ENCODE data around the gene EPHA6. TPM values are rescaled to one million over a fixed set of nuclear protein-coding genes. Genes with fewer than 3 reads are reported as not detected.
A peak's percentile ranks its signal among the peaks of the same experiment; 100 is the strongest.

Gene EPHA6
- polyA plus RNA-seq, 2 of the 4 experiments (the other 2 are of a cell fraction), result 0.08 TPM

DNA sequence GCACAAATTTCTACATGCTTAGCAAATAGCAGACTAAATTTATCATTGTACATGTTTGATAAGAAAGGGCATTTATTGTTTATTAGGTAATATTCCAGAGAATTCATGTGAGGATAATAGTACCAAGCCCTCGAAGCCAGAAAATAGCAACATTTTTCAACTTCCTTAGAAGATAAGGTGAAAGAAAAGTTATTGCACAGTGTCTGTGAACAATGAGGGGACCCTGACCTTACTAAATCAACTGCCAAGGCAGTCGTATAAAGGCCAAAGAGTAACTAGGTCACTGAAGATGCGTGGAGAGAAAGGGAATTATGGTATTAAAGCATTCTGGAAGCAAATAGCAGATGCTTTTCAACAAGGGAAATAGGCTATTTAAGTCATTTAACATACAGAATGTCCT is 929.9 kb downstream of the EPHA6 start:
- no peak for FAIRE-seq
- no peak overlapping the region for H3K4me3 ChIP-seq
- ChIA-PET POLR2A (no interaction called here), CTCF (no interaction called here)
- no peaks in the 10 kb centered on the region for H3K9me3 ChIP-seq
- ATAC-seq, result no peak
- no peak overlapping the region for H3K27ac ChIP-seq
- H3K4me2 ChIP-seq, result no peak overlapping the region
- no peak for DNase-seq (ENCODE audit: low read depth in 1 of 2, low spot score in 1 of 2)
- 10% methylated on average over 3 of the region's 3 CpGs for WGBS (ENCODE audit: missing lambda C conversion rate)
- TF ChIP-seq MAFK (IDR thresholded peaks at IDR 0.05; ENCODE audit: partially characterized antibody) (no peak), ZC3H11A (IDR thresholded peaks at IDR 0.05) (no peak), HDAC2 (IDR thresholded peaks at IDR 0.05) (no peak), FOSL2 (IDR thresholded peaks at IDR 0.05) (no peak), FOSL2 (CRISPR knock-in tag; IDR thresholded peaks at IDR 0.05) (no peak), CHD4 (IDR thresholded peaks at IDR 0.05; ENCODE audit: borderline replicate concordance) (no peak), TP53 (CRISPR knock-in tag; IDR thresholded peaks at IDR 0.05) (no peak), FOSB (CRISPR knock-in tag; IDR thresholded peaks at IDR 0.05) (no peak), SREBF2 (IDR thresholded peaks at IDR 0.05) (no peak), ZFP36 (IDR thresholded peaks at IDR 0.05; ENCODE audit: borderline replicate concordance, partially characterized antibody) (no peak), JUNB (IDR thresholded peaks at IDR 0.05) (no peak), PBX3 (IDR thresholded peaks at IDR 0.05) (no peak), CHD2 (IDR thresholded peaks at IDR 0.05; ENCODE audit: low read length, partially characterized antibody) (no peak), POLR2AphosphoS2 (conservative IDR thresholded peaks at IDR 0.05; ENCODE audit: low read length) (no peak), CEBPB (IDR thresholded peaks at IDR 0.05) (no peak), NPAS2 (CRISPR knock-in tag; IDR thresholded peaks at IDR 0.05; ENCODE audit: borderline replicate concordance) (no peak), RAD21 (conservative IDR thresholded peaks at IDR 0.05 in 1 of 2, IDR thresholded peaks at IDR 0.05 in 1 of 2) (no peak), POLR2A (IDR thresholded peaks at IDR 0.05; ENCODE audit: low read length) (no peak), GATA3 (IDR thresholded peaks at IDR 0.05; ENCODE audit: borderline replicate concordance) (no peak)
- TF ChIP-seq, protein P1, sequence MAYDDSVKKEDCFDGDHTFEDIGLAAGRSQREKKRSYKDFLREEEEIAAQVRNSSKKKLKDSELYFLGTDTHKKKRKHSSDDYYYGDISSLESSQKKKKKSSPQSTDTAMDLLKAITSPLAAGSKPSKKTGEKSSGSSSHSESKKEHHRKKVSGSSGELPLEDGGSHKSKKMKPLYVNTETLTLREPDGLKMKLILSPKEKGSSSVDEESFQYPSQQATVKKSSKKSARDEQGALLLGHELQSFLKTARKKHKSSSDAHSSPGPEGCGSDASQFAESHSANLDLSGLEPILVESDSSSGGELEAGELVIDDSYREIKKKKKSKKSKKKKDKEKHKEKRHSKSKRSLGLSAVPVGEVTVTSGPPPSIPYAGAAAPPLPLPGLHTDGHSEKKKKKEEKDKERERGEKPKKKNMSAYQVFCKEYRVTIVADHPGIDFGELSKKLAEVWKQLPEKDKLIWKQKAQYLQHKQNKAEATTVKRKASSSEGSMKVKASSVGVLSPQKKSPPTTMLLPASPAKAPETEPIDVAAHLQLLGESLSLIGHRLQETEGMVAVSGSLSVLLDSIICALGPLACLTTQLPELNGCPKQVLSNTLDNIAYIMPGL (CRISPR knock-in tag; IDR thresholded peaks at IDR 0.05; ENCODE audit: borderline replicate concordance), result no peak
- TF ChIP-seq, protein P2, sequence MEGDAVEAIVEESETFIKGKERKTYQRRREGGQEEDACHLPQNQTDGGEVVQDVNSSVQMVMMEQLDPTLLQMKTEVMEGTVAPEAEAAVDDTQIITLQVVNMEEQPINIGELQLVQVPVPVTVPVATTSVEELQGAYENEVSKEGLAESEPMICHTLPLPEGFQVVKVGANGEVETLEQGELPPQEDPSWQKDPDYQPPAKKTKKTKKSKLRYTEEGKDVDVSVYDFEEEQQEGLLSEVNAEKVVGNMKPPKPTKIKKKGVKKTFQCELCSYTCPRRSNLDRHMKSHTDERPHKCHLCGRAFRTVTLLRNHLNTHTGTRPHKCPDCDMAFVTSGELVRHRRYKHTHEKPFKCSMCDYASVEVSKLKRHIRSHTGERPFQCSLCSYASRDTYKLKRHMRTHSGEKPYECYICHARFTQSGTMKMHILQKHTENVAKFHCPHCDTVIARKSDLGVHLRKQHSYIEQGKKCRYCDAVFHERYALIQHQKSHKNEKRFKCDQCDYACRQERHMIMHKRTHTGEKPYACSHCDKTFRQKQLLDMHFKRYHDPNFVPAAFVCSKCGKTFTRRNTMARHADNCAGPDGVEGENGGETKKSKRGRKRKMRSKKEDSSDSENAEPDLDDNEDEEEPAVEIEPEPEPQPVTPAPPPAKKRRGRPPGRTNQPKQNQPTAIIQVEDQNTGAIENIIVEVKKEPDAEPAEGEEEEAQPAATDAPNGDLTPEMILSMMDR (IDR thresholded peaks at IDR 0.05), result no peak
- no peaks in the 10 kb centered on the region for H3K4me1 ChIP-seq

GRCh38 chr3:97763586-97764406 is 949.4 kb downstream of the EPHA6 start:
- CTCF ChIA-PET, result interaction anchor here (1.0 to 1.6 kb wide), 2 partner anchors 12 to 58 kb away, joined by 3 to 5 read pairs; partner anchors contain the start of gene CRYBG3
- ATAC-seq, result peak in 1 of 2 experiments; percentile 79; a peak in 3 of 6 replicates
- Histone ChIP-seq H3K4me2 (peak overlapping the region; percentile 79), H3K4me3 (peak overlapping the region; percentile 59), H3K27ac (peak overlapping the region; percentile 82 to 91), H3K9me3 (no peaks in the 10 kb centered on the region), H3K4me1 (peaks cover 10% of the 10 kb centered on the region)
- FAIRE-seq, result no peak
- TF ChIP-seq KDM1A (IDR thresholded peaks at IDR 0.05; ENCODE audit: low read depth) (no peak), PHF8 (IDR thresholded peaks at IDR 0.05; ENCODE audit: borderline replicate concordance, low read depth) (peak; percentile 79; the same call in 1 of the 2 replicates), MAZ (IDR thresholded peaks at IDR 0.05; ENCODE audit: borderline replicate concordance, low read depth, low read length) (no peak)
- TF ChIP-seq, protein P3, sequence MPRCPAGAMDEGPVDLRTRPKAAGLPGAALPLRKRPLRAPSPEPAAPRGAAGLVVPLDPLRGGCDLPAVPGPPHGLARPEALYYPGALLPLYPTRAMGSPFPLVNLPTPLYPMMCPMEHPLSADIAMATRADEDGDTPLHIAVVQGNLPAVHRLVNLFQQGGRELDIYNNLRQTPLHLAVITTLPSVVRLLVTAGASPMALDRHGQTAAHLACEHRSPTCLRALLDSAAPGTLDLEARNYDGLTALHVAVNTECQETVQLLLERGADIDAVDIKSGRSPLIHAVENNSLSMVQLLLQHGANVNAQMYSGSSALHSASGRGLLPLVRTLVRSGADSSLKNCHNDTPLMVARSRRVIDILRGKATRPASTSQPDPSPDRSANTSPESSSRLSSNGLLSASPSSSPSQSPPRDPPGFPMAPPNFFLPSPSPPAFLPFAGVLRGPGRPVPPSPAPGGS (IDR thresholded peaks at IDR 0.05), result 0 out of 3 replicates have a peak, but pooled peaks have one; percentile 3
- TF ChIP-seq, protein P4, sequence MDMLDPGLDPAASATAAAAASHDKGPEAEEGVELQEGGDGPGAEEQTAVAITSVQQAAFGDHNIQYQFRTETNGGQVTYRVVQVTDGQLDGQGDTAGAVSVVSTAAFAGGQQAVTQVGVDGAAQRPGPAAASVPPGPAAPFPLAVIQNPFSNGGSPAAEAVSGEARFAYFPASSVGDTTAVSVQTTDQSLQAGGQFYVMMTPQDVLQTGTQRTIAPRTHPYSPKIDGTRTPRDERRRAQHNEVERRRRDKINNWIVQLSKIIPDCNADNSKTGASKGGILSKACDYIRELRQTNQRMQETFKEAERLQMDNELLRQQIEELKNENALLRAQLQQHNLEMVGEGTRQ (IDR thresholded peaks at IDR 0.05), result no peak
- TF ChIP-seq, protein P2 (IDR thresholded peaks at IDR 0.05), result no peak
- WGBS (ENCODE audit: missing lambda C conversion rate), result 47% methylated on average over 18 of the region's 22 CpGs
- DNase-seq (ENCODE audit: low read depth in 1 of 2, low spot score in 1 of 2), result peak; percentile 0 to 3
- POLR2A ChIA-PET, result interaction anchor here (0.9 kb wide), 1 partner anchor 759 kb away, joined by 3 read pairs; the partner anchor contains the start of gene CLDND1

Data from A549 (cell line).